GM12873 (cell line): ENCODE measurements around the gene CCDC188.

Source experiments
- CTCF ChIP-seq: IDR thresholded peaks from 2 replicates; pipeline ENCODE4 v1.5.1; 2012; ENCODE audit warnings: low read depth, mild to moderate bottlenecking, moderate library complexity, low read length, control low read depth; ENCODE audit not compliant: insufficient read depth; ENCODE audit errors: missing control alignments

CCDC188 gene

DNA sequence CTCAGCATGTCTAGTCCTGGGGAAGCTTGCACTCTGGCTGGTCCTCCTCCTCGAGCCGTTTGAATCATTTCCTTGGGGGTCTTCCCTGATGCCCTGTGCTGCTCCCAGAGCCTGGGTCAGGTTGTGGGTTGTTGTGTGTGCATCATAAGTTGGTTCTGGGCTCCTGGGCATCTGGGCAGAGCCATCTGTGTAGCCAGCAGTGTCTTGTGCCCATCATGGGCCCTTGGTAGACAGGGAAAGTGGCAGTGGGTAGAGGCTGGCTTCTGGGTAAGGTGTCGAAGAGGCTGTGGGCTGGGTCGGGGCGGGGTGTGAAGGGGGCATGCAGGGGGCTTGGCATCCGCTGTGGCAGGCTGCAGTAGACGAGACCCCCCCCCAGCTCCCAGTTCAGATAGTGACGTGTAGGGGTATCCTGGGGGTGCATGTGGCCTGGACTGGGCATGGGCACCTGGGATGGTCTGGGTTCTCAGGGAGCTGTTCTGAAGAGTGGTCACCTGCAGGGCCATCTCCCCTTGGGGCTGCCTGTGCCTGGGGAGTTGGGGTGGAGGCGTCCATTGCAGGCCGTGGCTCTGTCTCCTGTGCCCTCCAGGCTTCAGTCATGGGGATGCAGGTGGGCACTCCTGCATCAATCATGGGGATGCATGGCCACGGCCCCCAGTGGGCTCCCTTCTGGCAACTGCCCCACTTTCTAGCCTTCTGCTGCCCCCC lies 26.6 kb downstream of the CCDC188 start:
- TF ChIP-seq CTCF: no peak

GRCh38 chr22:20123366-20124082 lies 27.3 kb downstream of the CCDC188 start:
- TF ChIP-seq CTCF: no peak

GRCh38 chr22:20121856-20122415 lies 28.9 kb downstream of the CCDC188 start:
- no peak for TF ChIP-seq CTCF

- TF ChIP-seq CTCF: no peak
Measured at GRCh38 chr22:20118300-20119020, 32.4 kb downstream of the CCDC188 start.

GRCh38 chr22:20117633-20118299 lies 33.1 kb downstream of the CCDC188 start:
- TF ChIP-seq CTCF: no peak

DNA sequence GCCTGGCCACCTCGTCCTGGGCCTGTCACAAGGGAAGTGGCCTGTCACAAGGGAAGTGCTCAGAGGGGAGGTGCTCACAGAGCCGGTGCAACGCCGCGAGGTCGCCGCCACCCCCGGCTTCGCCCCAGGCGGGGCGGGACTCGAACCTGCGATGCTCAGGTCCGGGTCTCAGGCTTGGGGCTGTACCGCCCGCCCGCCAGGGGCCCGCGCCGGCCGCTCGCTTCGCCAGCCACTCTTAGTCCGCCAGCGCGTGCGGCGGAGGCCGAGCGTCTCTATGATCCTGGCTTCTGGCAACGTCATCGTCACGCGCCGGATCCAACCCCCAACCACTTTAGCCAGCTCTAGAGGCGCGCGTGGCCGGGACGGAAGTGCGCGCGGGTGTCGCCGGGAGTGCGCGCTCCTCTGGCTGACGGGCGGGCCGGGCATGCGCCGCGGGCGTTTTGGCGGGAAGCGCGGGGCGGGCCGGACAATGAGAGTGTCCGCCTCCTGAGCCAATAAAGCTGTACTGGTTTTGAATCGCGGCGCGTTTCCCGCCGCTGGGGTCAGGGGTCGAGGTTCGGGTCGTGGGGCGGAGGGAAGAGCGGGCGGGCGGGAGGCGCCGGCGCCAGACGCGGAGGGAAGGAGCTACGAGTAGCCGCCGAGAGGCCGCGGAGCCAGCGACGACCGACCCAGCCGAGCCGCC lies 33.8 kb downstream of the CCDC188 start, which contains the start of gene TRMT2A:
Gene TRMT2A, minus strand, starts transcription at position 276 of the 682 bp plus-strand sequence. CDS start 320 bp downstream, outside the sequence.
- no peak for TF ChIP-seq CTCF
